Neural progenitor cell (in vitro differentiated cells): Measurements from ENCODE around the gene FAM13C.

ENCODE experiments used
- EZH2 ChIP-seq: fragments of 200-600 bp; sonication (generic); IDR thresholded peaks from 2 replicates; pipeline ENCODE4 v1.6.1; 2017; ENCODE audit warnings: antibody characterized with exemption, mild to moderate bottlenecking, moderate library complexity
- EZH2phosphoT487 ChIP-seq: fragments of 200-600 bp; sonication (generic); IDR thresholded peaks from 2 replicates; pipeline ENCODE4 v1.6.1; 2017; ENCODE audit warnings: antibody characterized with exemption
- TF ChIP-seq, protein P1 (sequence below): fragments of 200-600 bp; sonication (generic); IDR thresholded peaks from 2 replicates; pipeline ENCODE4 v1.5.1; 2017; ENCODE audit warnings: antibody characterized with exemption, mild to moderate bottlenecking

DNA sequence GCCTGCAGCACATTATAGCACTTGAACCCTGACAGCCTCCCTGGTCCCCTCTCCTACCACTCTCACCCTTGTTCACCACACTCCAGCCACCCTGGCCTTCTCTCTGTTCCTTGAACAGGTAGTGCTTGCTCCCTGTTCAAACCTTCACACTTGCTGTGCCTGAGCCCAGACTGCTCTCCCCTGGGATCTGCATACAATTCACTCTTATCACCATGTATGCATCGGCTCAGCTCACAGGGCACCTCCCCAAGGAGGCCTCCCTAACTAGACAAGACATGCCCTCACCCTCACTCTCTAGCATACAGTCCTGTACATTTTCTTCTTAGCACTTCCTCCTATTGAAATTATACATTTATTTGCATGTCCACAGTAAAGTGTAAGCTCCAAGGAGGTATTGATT, 59.3 kb downstream of the FAM13C start:
- TF ChIP-seq, protein P1, sequence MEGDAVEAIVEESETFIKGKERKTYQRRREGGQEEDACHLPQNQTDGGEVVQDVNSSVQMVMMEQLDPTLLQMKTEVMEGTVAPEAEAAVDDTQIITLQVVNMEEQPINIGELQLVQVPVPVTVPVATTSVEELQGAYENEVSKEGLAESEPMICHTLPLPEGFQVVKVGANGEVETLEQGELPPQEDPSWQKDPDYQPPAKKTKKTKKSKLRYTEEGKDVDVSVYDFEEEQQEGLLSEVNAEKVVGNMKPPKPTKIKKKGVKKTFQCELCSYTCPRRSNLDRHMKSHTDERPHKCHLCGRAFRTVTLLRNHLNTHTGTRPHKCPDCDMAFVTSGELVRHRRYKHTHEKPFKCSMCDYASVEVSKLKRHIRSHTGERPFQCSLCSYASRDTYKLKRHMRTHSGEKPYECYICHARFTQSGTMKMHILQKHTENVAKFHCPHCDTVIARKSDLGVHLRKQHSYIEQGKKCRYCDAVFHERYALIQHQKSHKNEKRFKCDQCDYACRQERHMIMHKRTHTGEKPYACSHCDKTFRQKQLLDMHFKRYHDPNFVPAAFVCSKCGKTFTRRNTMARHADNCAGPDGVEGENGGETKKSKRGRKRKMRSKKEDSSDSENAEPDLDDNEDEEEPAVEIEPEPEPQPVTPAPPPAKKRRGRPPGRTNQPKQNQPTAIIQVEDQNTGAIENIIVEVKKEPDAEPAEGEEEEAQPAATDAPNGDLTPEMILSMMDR, result no peak
- no peak for TF ChIP-seq EZH2
- no peak for TF ChIP-seq EZH2phosphoT487
